ENCODE results near the gene RNF126. TPM values are rescaled to one million over a fixed set of nuclear protein-coding genes. Genes with fewer than 3 reads are reported as not detected.

RNF126 gene
- total and polyA plus RNA-seq, 2 of the 4 experiments (the other 2 are of a cell fraction) = 7.0 to 27.4 TPM

DNA sequence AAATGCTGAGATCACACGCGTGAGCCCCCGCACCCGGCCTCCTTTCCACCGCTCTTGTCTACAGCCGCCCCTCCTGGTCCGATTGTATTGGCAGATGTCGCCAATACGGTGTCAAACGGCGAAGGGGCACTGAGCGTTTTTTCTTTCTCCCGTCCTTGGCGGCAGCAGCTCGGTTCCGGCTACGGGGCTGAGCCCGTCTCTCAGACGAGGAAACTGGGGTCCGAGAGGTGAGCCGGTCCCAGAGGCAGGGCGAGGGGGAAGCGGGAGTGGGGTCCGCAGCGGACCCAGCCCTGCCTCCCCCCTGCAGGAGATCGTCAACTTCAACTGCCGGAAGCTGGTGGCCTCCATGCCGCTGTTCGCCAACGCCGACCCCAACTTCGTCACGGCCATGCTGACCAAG lies 50.1 kb downstream of the RNF126 start:
- peaks cover 10% of the 10 kb centered on the region; the same call in 1 of the 2 replicates for H3K36me3 ChIP-seq (ENCODE audit: control insufficient read depth, insufficient read depth, low read length)
- H4K91ac ChIP-seq (ENCODE audit: insufficient read depth, low read depth, low read length) = no peak overlapping the region
- no peak overlapping the region for H3K4me2 ChIP-seq (ENCODE audit: low read depth, low read length)
- H2BK20ac ChIP-seq (ENCODE audit: low read depth, low read length) = no peak overlapping the region
- ATAC-seq (ENCODE audit: low read depth) (no peak), DNase-seq (no peak)
- H4K20me1 ChIP-seq (ENCODE audit: insufficient read depth, low read length) = peaks cover 12% of the 10 kb centered on the region
- ChIA-PET CTCF (no interaction called here), POLR2A (ENCODE audit: unreplicated experiment) (no interaction called here)
- no peak overlapping the region for H3K9ac ChIP-seq (ENCODE audit: low read depth, low read length)
- H3K9me1 ChIP-seq (ENCODE audit: insufficient read depth, low read length) = peaks cover 7% of the 10 kb centered on the region
- no peaks in the 10 kb centered on the region for H3K79me1 ChIP-seq (ENCODE audit: low read depth in 1 of 2, low read length in 2 of 2)
- no peak overlapping the region for H2BK120ac ChIP-seq (ENCODE audit: low read depth, low read length)
- no peak overlapping the region for H3K27ac ChIP-seq (ENCODE audit: insufficient read depth, low read length)
- BruUV-seq (replicated peaks) = no TSS peak
- H3K9me3 ChIP-seq (ENCODE audit: control insufficient read depth, insufficient read depth, low read length) = no peaks in the 10 kb centered on the region
- dilution Hi-C loops (cut with HindIII; ENCODE audit: low sequenced_read_pairs, unreplicated experiment) (no loop called here), intact Hi-C loops (cut with micrococcal nuclease) (no loop called here), in situ Hi-C loops (cut with MboI; ENCODE audit: low sequenced_read_pairs) (no loop called here)
- H3K4me1 ChIP-seq (ENCODE audit: control insufficient read depth, insufficient read depth, low read length) = peaks cover 10% of the 10 kb centered on the region
- H3K14ac ChIP-seq (replicated peaks; ENCODE audit: low read depth, low read length) = no peak overlapping the region
- H2AFZ ChIP-seq (replicated peaks; ENCODE audit: low read length, poor library complexity) = no peak overlapping the region
- H2AK9ac ChIP-seq (replicated peaks; ENCODE audit: low read depth, low read length, poor library complexity) = no peak overlapping the region
- no peaks in the 10 kb centered on the region; the same call in 1 of the 2 replicates for H3K27me3 ChIP-seq (ENCODE audit: control insufficient read depth, insufficient read depth, low read length)
- no peak overlapping the region for H2BK15ac ChIP-seq (ENCODE audit: low read depth, low read length)
- no peak overlapping the region for H3K56ac ChIP-seq (ENCODE audit: extremely low read depth, insufficient read depth, low read length)
- H3K4me3 ChIP-seq (ENCODE audit: insufficient read depth, low read depth, low read length) = no peak overlapping the region
- no peak overlapping the region for H2BK5ac ChIP-seq (ENCODE audit: low read depth, low read length, poor library complexity, severe bottlenecking)
- no peak overlapping the region for H3K18ac ChIP-seq (ENCODE audit: low read depth, low read length)
- TF ChIP-seq SMC3 (IDR thresholded peaks at IDR 0.05; ENCODE audit: low read depth, low read length) = no peak
- TF ChIP-seq RCOR1 (IDR thresholded peaks at IDR 0.05; ENCODE audit: insufficient replicate concordance, low read length) = no peak
- TF ChIP-seq NFE2L2 (IDR thresholded peaks at IDR 0.05; ENCODE audit: low read depth, low read length) = no peak
- TF ChIP-seq, protein P1, sequence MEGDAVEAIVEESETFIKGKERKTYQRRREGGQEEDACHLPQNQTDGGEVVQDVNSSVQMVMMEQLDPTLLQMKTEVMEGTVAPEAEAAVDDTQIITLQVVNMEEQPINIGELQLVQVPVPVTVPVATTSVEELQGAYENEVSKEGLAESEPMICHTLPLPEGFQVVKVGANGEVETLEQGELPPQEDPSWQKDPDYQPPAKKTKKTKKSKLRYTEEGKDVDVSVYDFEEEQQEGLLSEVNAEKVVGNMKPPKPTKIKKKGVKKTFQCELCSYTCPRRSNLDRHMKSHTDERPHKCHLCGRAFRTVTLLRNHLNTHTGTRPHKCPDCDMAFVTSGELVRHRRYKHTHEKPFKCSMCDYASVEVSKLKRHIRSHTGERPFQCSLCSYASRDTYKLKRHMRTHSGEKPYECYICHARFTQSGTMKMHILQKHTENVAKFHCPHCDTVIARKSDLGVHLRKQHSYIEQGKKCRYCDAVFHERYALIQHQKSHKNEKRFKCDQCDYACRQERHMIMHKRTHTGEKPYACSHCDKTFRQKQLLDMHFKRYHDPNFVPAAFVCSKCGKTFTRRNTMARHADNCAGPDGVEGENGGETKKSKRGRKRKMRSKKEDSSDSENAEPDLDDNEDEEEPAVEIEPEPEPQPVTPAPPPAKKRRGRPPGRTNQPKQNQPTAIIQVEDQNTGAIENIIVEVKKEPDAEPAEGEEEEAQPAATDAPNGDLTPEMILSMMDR (conservative IDR thresholded peaks at IDR 0.05; ENCODE audit: low read depth, low read length) = no peak
- no peak for TF ChIP-seq RAD21 (IDR thresholded peaks at IDR 0.05; ENCODE audit: low read length)
- no peak for TF ChIP-seq CHD1 (IDR thresholded peaks at IDR 0.05; ENCODE audit: low read depth, low read length)
- no peak for TF ChIP-seq POLR2A (IDR thresholded peaks at IDR 0.05; ENCODE audit: low read depth, low read length)
- no peak for TF ChIP-seq FOS (IDR thresholded peaks at IDR 0.05; ENCODE audit: low read depth, low read length)
- TF ChIP-seq MAZ (IDR thresholded peaks at IDR 0.05; ENCODE audit: borderline replicate concordance, low read depth, low read length) = no peak
- TF ChIP-seq USF2 (IDR thresholded peaks at IDR 0.05; ENCODE audit: low read depth, low read length) = no peak
- no peak for TF ChIP-seq MAFK (IDR thresholded peaks at IDR 0.05; ENCODE audit: low read depth, low read length)
- no peak for TF ChIP-seq MXI1 (IDR thresholded peaks at IDR 0.05; ENCODE audit: borderline replicate concordance, low read depth, low read length)
- no peak overlapping the region for H4K8ac ChIP-seq (ENCODE audit: low read depth in 2 of 2, low read length in 2 of 2)
- no peak overlapping the region for H3K23ac ChIP-seq (ENCODE audit: low read depth, low read length)
- H2AK5ac ChIP-seq (ENCODE audit: low read depth, low read length) = peak overlapping the region; percentile 67; the same call in 1 of the 2 replicates
- H4K5ac ChIP-seq (ENCODE audit: low read depth, low read length) = no peak overlapping the region
- WGBS, 2 experiments (ENCODE audit: extremely low coverage in 2 of 2, insufficient read length in 1 of 2) = 78% methylated on average over 33 of the region's 33 CpGs; no CpG with 5 or more reads in 1 of the 2 experiments
- H3K4ac ChIP-seq (ENCODE audit: low read depth, low read length) = no peak overlapping the region
